ENCODE measurements around the gene ZNF12.

DNA sequence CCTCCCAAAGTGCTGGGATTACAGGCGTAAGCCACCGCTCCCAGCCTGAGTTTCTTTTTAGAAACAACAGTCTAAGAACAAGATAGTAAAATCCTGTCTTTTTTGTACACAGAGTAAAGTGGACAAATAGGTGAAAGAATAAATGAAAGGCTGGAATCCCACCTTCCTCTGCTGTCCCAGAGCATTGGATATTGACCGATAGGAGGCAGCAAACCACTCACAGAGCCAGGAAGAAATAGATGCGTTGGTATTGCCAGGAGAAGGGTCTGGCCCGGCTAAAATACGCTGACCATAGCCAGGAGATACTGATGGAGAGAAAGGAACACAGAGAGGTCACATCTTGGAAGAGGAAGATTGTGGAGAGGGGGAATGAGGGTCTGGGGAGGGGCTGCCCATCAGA lies 11.4 kb upstream of the ZNF12 start:
- TF ChIP-seq, protein P1, sequence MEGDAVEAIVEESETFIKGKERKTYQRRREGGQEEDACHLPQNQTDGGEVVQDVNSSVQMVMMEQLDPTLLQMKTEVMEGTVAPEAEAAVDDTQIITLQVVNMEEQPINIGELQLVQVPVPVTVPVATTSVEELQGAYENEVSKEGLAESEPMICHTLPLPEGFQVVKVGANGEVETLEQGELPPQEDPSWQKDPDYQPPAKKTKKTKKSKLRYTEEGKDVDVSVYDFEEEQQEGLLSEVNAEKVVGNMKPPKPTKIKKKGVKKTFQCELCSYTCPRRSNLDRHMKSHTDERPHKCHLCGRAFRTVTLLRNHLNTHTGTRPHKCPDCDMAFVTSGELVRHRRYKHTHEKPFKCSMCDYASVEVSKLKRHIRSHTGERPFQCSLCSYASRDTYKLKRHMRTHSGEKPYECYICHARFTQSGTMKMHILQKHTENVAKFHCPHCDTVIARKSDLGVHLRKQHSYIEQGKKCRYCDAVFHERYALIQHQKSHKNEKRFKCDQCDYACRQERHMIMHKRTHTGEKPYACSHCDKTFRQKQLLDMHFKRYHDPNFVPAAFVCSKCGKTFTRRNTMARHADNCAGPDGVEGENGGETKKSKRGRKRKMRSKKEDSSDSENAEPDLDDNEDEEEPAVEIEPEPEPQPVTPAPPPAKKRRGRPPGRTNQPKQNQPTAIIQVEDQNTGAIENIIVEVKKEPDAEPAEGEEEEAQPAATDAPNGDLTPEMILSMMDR (IDR thresholded peaks at IDR 0.05; ENCODE audit: poor library complexity, severe bottlenecking): no peak
- TF ChIP-seq TAF1 (IDR thresholded peaks at IDR 0.05; ENCODE audit: low read depth): no peak
- TF ChIP-seq EZH2 (IDR thresholded peaks at IDR 0.05; ENCODE audit: borderline replicate concordance, insufficient read depth, low read length, poor library complexity, severe bottlenecking): no peak
- no peak for TF ChIP-seq POLR2AphosphoS5 (IDR thresholded peaks at IDR 0.05)
- TF ChIP-seq EP300 (conservative IDR thresholded peaks at IDR 0.05; ENCODE audit: poor library complexity, severe bottlenecking): no peak
- TF ChIP-seq SMC3 (conservative IDR thresholded peaks at IDR 0.05; ENCODE audit: poor library complexity): no peak
- TF ChIP-seq MXI1 (conservative IDR thresholded peaks at IDR 0.05; ENCODE audit: poor library complexity, severe bottlenecking): no peak
- TF ChIP-seq, protein P2, sequence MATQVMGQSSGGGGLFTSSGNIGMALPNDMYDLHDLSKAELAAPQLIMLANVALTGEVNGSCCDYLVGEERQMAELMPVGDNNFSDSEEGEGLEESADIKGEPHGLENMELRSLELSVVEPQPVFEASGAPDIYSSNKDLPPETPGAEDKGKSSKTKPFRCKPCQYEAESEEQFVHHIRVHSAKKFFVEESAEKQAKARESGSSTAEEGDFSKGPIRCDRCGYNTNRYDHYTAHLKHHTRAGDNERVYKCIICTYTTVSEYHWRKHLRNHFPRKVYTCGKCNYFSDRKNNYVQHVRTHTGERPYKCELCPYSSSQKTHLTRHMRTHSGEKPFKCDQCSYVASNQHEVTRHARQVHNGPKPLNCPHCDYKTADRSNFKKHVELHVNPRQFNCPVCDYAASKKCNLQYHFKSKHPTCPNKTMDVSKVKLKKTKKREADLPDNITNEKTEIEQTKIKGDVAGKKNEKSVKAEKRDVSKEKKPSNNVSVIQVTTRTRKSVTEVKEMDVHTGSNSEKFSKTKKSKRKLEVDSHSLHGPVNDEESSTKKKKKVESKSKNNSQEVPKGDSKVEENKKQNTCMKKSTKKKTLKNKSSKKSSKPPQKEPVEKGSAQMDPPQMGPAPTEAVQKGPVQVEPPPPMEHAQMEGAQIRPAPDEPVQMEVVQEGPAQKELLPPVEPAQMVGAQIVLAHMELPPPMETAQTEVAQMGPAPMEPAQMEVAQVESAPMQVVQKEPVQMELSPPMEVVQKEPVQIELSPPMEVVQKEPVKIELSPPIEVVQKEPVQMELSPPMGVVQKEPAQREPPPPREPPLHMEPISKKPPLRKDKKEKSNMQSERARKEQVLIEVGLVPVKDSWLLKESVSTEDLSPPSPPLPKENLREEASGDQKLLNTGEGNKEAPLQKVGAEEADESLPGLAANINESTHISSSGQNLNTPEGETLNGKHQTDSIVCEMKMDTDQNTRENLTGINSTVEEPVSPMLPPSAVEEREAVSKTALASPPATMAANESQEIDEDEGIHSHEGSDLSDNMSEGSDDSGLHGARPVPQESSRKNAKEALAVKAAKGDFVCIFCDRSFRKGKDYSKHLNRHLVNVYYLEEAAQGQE (IDR thresholded peaks at IDR 0.05; ENCODE audit: borderline replicate concordance): no peak
